Esophagus squamous epithelium (tissue), 4 donors: Measurements from ENCODE around the gene KCNN3.

Experiments
- CTCF ChIP-seq, 6 experiments: fragments of 450-650 bp in 4 of 6; fragments of 200-600 bp in 2 of 6; sonication (generic) in 2 of 6; IDR thresholded peaks; one replicate each; pipeline ENCODE4 v1.5.1; 2016 to 2019; ENCODE audit warnings: antibody characterized with exemption in 6 of 6, mild to moderate bottlenecking in 4 of 6, moderate library complexity in 4 of 6
- POLR2A ChIP-seq, 4 donors: fragments of 450-650 bp; IDR thresholded peaks; one replicate each; pipeline ENCODE4 v1.6.1; 2017; ENCODE audit warnings: antibody characterized with exemption in 4 of 4, mild to moderate bottlenecking in 4 of 4, moderate library complexity in 3 of 4

- no peak for TF ChIP-seq CTCF (IDR thresholded peaks at IDR 0.05)
- no peak for TF ChIP-seq POLR2A (IDR thresholded peaks at IDR 0.05)
Measured at GRCh38 chr1:154884869-154885701, 15.0 kb upstream of the KCNN3 start.
